ENCODE results near the gene ETF1.

The ETF1 gene

DNA sequence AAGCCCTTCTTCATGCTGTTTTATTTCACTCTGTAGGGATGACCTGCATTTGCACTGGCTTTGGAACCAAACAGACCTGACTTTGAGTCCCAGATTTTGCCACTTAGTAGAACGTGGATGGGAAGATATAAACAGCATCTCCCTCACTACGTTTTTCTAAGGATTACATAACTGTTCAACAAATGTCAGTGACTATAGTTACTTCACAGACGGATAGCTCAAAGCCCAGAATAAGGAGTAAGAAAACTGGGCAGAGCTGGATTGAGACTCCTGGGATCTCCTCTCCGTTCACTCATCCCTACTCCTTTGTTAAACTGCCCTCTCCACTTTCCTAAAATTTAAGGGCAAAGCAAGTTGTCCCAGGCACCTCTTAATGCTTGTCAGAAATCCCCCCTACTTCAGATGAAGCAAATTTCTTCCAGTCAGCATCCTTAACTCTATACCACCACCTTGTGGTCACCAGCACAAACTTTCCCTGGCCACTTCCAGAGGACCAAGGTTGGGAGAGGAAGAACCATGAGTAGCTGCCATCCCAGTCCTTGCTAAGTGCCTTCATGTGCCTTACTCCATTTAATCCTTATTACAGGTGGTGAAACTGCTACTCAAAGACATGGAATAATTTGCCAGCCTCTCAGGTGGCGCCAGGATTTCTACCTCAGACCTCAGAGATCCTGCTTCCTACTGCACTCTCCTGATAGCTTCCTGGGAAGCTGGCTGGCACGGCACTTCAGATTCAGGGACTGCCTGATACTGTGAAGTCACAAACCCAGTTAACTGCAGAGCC, 39.4 kb downstream of the ETF1 start:
- no peaks in the 10 kb centered on the region for H3K79me2 ChIP-seq (ENCODE audit: low read length)
- no peaks in the 10 kb centered on the region for H3K9me3 ChIP-seq (replicated peaks; ENCODE audit: insufficient read depth, low read length)
- H3K4me3 ChIP-seq (ENCODE audit: low read length) = no peak overlapping the region
- H3K4me2 ChIP-seq (ENCODE audit: low read depth, low read length) = no peak overlapping the region
- TF ChIP-seq, protein P1, sequence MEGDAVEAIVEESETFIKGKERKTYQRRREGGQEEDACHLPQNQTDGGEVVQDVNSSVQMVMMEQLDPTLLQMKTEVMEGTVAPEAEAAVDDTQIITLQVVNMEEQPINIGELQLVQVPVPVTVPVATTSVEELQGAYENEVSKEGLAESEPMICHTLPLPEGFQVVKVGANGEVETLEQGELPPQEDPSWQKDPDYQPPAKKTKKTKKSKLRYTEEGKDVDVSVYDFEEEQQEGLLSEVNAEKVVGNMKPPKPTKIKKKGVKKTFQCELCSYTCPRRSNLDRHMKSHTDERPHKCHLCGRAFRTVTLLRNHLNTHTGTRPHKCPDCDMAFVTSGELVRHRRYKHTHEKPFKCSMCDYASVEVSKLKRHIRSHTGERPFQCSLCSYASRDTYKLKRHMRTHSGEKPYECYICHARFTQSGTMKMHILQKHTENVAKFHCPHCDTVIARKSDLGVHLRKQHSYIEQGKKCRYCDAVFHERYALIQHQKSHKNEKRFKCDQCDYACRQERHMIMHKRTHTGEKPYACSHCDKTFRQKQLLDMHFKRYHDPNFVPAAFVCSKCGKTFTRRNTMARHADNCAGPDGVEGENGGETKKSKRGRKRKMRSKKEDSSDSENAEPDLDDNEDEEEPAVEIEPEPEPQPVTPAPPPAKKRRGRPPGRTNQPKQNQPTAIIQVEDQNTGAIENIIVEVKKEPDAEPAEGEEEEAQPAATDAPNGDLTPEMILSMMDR (IDR thresholded peaks at IDR 0.05; ENCODE audit: low read length) = peak; percentile 76
- no peak for TF ChIP-seq EZH2 (optimal IDR thresholded peaks at IDR 0.05; ENCODE audit: low read depth, low read length)
- H3K27me3 ChIP-seq (replicated peaks; ENCODE audit: insufficient read depth, low read length) = no peaks in the 10 kb centered on the region
- no peak overlapping the region for H2AFZ ChIP-seq (ENCODE audit: low read length)
- DNase-seq = peak; percentile 36
- no peaks in the 10 kb centered on the region for H4K20me1 ChIP-seq (ENCODE audit: insufficient read depth, low read length)
- no peak overlapping the region for H3K9ac ChIP-seq (ENCODE audit: low read length)
- no peaks in the 10 kb centered on the region; the same call in 1 of the 2 replicates for H3F3A ChIP-seq (ENCODE audit: insufficient read depth, low read length)
- H3K27ac ChIP-seq (ENCODE audit: low read length) = no peak overlapping the region
- no peaks in the 10 kb centered on the region for H3K9me2 ChIP-seq (replicated peaks; ENCODE audit: insufficient read depth, low read length)
- H3K4me1 ChIP-seq (ENCODE audit: low read length) = no peaks in the 10 kb centered on the region
- H3K36me3 ChIP-seq (replicated peaks; ENCODE audit: insufficient read depth, low read length) = peaks cover 3% of the 10 kb centered on the region; the same call in 1 of the 2 replicates

DNA sequence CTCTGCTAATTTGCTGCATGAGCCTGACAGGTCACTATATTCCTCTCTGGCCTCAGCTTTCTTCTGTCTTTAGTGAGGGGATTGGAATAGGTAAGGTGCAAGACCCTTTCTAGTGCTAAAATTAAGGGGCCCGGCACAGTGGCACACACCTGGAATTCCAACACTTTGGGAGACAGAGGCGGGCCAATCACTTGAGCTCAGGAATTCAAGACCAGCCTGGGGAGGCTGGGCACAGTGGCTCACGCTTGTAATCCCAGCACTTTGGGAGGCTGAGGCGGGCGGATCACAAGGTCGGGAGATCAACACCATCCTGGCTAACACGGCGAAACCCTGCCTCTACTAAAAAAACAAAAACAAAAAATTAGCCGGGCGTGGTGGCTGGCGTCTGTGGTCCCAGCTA, 40.5 kb downstream of the ETF1 start:
- TF ChIP-seq, protein P1 (IDR thresholded peaks at IDR 0.05; ENCODE audit: low read length) = no peak
- TF ChIP-seq EZH2phosphoT487 (IDR thresholded peaks at IDR 0.05; ENCODE audit: low read length) (no peak), EZH2 (optimal IDR thresholded peaks at IDR 0.05; ENCODE audit: low read depth, low read length) (no peak)
- Histone ChIP-seq H3K9me3 (replicated peaks; ENCODE audit: insufficient read depth, low read length) (no peaks in the 10 kb centered on the region), H3K36me3 (replicated peaks; ENCODE audit: insufficient read depth, low read length) (no peaks in the 10 kb centered on the region; the same call in 1 of the 2 replicates), H3K9me2 (replicated peaks; ENCODE audit: insufficient read depth, low read length) (no peaks in the 10 kb centered on the region), H3K79me2 (ENCODE audit: low read length) (no peaks in the 10 kb centered on the region), H3K9ac (ENCODE audit: low read length) (no peak overlapping the region), H3K27me3 (replicated peaks; ENCODE audit: insufficient read depth, low read length) (no peaks in the 10 kb centered on the region), H3K4me3 (ENCODE audit: low read length) (no peak overlapping the region), H3K4me1 (ENCODE audit: low read length) (no peaks in the 10 kb centered on the region), H3K27ac (ENCODE audit: low read length) (no peak overlapping the region), H4K20me1 (ENCODE audit: insufficient read depth, low read length) (no peaks in the 10 kb centered on the region), H2AFZ (ENCODE audit: low read length) (no peak overlapping the region), H3F3A (ENCODE audit: insufficient read depth, low read length) (no peaks in the 10 kb centered on the region; the same call in 1 of the 2 replicates), H3K4me2 (ENCODE audit: low read depth, low read length) (no peak overlapping the region)
- DNase-seq = no peak

DNA sequence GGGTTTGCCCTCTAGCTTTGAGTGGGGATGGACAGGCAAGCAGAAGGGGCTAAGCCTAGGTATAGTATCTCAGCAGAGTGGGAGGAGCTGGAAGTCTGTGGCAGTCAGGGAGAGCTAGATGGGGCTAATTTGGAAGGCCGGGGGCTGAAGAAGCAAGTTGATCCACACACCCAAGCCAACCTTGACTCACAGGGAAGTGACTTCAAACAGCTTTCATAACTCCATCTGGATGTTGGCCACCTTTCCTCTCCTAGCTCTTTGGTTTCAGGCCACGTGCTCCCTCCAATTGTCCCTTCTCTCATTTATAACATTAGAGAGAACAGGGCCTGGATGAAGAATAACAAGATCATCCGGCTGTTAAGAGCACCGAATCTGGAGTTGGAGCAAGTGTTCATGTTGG, 40.9 kb downstream of the ETF1 start:
- no peaks in the 10 kb centered on the region for H3K27me3 ChIP-seq (replicated peaks; ENCODE audit: insufficient read depth, low read length)
- H3K9me2 ChIP-seq (replicated peaks; ENCODE audit: insufficient read depth, low read length) = no peaks in the 10 kb centered on the region
- no peaks in the 10 kb centered on the region for H3K79me2 ChIP-seq (ENCODE audit: low read length)
- H2AFZ ChIP-seq (ENCODE audit: low read length) = no peak overlapping the region
- no peaks in the 10 kb centered on the region for H3K9me3 ChIP-seq (replicated peaks; ENCODE audit: insufficient read depth, low read length)
- H3K9ac ChIP-seq (ENCODE audit: low read length) = no peak overlapping the region
- no peak overlapping the region for H3K4me2 ChIP-seq (ENCODE audit: low read depth, low read length)
- no peaks in the 10 kb centered on the region; the same call in 1 of the 2 replicates for H3F3A ChIP-seq (ENCODE audit: insufficient read depth, low read length)
- H3K4me1 ChIP-seq (ENCODE audit: low read length) = no peaks in the 10 kb centered on the region
- H3K4me3 ChIP-seq (ENCODE audit: low read length) = no peak overlapping the region
- H3K27ac ChIP-seq (ENCODE audit: low read length) = no peak overlapping the region
- no peaks in the 10 kb centered on the region for H3K36me3 ChIP-seq (replicated peaks; ENCODE audit: insufficient read depth, low read length)
- no peak for DNase-seq
- TF ChIP-seq, protein P1 (IDR thresholded peaks at IDR 0.05; ENCODE audit: low read length) = no peak
- TF ChIP-seq EZH2 (optimal IDR thresholded peaks at IDR 0.05; ENCODE audit: low read depth, low read length) = no peak
- TF ChIP-seq EZH2phosphoT487 (IDR thresholded peaks at IDR 0.05; ENCODE audit: low read length) = no peak
- H4K20me1 ChIP-seq (ENCODE audit: insufficient read depth, low read length) = no peaks in the 10 kb centered on the region

Measured in MM.1S (cell line).